Ovary (tissue), 9 donors: ENCODE results near the gene ADGRG1. TPM values are rescaled to one million over a fixed set of nuclear protein-coding genes. Genes with fewer than 3 reads are reported as not detected.

ENCODE experiments used
- DNase-seq, 5 donors: peaks; one replicate each; pipeline ENCODE4 v3.0.0-alpha.2; 2019 to 2020
- H3K27ac ChIP-seq, 2 donors: fragments of 200-600 bp; one replicate each; pipeline versions ENCODE4 v1.5.1 to v1.8.0; 2019 to 2022
- H3K27me3 ChIP-seq: fragments of 200-600 bp; one replicate; pipeline ENCODE4 v1.8.0; 2022
- H3K36me3 ChIP-seq: fragments of 200-600 bp; sonication (generic); one replicate; pipeline ENCODE4 v1.5.1; 2019
- H3K4me1 ChIP-seq: one replicate; pipeline ENCODE4 v1.8.1; 2013; ENCODE audit warnings: mild to moderate bottlenecking, moderate library complexity; ENCODE audit not compliant: insufficient read depth
- H3K4me3 ChIP-seq: fragments of 200-600 bp; sonication (generic); one replicate; pipeline ENCODE4 v1.5.1; 2017
- H3K9me3 ChIP-seq, 2 donors: fragments of 200-600 bp in 1 of 2; sonication (generic) in 1 of 2; one replicate each; pipeline versions ENCODE4 v1.5.1 to v1.8.1; 2013 to 2019; ENCODE audit warnings: mild to moderate bottlenecking in 1 of 2, moderate library complexity in 1 of 2
- EP300 ChIP-seq: sonication (generic); formaldehyde crosslinking; IDR thresholded peaks from one replicate; pipeline ENCODE4 v1.6.1; 2017; ENCODE audit warnings: antibody characterized with exemption
- POLR2A ChIP-seq: fragments of 450-650 bp; IDR thresholded peaks from one replicate; pipeline ENCODE4 v1.6.1; 2017; ENCODE audit warnings: antibody characterized with exemption, mild to moderate bottlenecking, moderate library complexity
- WGBS, 3 donors: extraction: QIAGEN DNeasy Blood & Tissue Kit in 1 of 3; methylation state at CpG; one replicate each; pipeline versions ENCODE4 v1.1.5 to v1.1.7; 2013 to 2017; 5-methylcytosine and 5-hydroxymethylcytosine counted together
- intact Hi-C, 4 donors: fragments of 100-400 bp; cut with DNase I; formaldehyde crosslinking; loops; one replicate each; pipeline versions ENCODE4 v1.11.0 to v1.15.1; 2022 to 2023
- polyA plus RNA-seq, 2 donors: library from polyadenylated mRNA; stranded (reverse); fragments of 200-250 nt in 1 of 2; fragments of 350-450 nt in 1 of 2; fragmentation: Illumina TruSeq in 1 of 2; extraction: RNeasy Lipid Tissue Mini Kit (QIAGEN cat#74804) in 1 of 2; gene quantifications; one replicate each; pipeline ENCODE4 v1.2.3, GENCODE V29; 2013 to 2014
- total RNA-seq, 7 donors: library from RNA; depleted of rRNA in 2 of 7; stranded (reverse); fragments of >200 nt in 2 of 7; fragmentation: NEBNext Ultra II Directional in 3 of 7; extraction: Animal tissue kit (Norgen Biotek cat#: 25700) in 3 of 7; gene quantifications; one replicate each; pipeline versions ENCODE4 v1.1.0 to v1.2.4, GENCODE V29; 2016 to 2023
- TF ChIP-seq, protein P1 (sequence below), 3 donors: fragments of 450-650 bp in 2 of 3; fragments of 200-600 bp in 1 of 3; IDR thresholded peaks; one replicate each; pipeline versions ENCODE4 v1.5.1 to v1.8.0; 2016 to 2022; ENCODE audit warnings: antibody characterized with exemption in 3 of 3, mild to moderate bottlenecking in 1 of 3
- donor health status: DM: no; HTN: no; CAD: no; lungs with moderate emphysema.
- donor health status: DM: no; HTN: no; CAD: no.
- donor health status: Bipolar disorder and iron deficiency.
- donor health status: DM: yes; HTN: yes; CAD: no.
- donor health status: DM: no; HTN: no; CAD: no.
- donor health status: DM: yes; HTN: yes; CAD: no.

ADGRG1 gene
- total and polyA plus RNA-seq, 9 donors = 6.2 to 54.0 (median 9.1) TPM

DNA sequence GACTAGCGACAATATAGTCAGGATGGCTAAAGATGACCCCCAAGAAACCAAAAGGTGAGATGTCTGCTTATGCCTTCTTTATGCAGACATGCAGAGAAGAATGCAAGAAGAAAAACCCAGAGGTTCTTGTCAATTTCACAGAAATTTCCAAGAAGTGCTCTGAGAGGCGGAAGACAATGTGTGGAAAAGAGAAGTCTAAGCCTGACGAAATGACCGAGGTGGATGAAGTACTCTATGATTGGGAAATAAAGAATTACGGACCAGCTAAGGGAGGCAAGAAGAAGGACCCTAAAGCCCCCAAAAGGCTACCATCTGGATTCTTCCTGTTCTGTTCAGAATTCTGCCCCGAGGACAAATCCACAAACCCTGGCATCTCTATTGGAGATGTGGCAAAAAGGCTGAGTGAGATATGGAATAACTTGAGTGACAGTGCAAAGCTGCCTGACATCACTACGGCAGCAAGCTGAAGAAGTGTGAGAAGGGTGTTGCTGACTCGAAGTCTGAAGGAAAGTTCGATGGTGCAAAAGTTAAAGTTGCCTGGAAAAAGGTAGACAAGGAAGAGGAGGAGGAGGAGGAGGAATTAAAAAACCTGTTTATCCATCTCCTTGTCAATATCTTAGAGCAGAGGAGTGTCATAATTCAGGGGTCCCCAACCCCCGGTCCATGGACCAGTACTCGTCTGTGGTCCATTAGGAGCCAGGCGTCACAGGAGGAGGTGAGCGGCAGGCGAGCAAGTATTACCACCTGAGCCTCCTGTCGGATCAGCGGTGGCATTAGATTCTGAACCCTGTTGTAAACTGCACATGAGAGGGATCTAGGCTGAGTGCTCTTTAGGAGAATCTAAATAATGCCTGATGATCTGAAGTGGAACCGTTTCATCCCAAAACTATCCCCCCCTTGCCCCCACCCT is 25.1 kb upstream of the ADGRG1 start:
- 72 to 75% (median 74%) methylated on average over 17 of the region's 17 CpGs for WGBS, 3 donors
- Histone ChIP-seq H3K4me1 (peaks cover 2% of the 10 kb centered on the region), H3K27me3 (no peaks in the 10 kb centered on the region), H3K4me3 (no peak overlapping the region), H3K36me3 (no peaks in the 10 kb centered on the region), H3K27ac (no peak overlapping the region), H3K9me3 (no peaks in the 10 kb centered on the region)
- DNase-seq = no peak
- intact Hi-C loops = no loop called here
- TF ChIP-seq EP300 = no peak
- TF ChIP-seq, protein P1, sequence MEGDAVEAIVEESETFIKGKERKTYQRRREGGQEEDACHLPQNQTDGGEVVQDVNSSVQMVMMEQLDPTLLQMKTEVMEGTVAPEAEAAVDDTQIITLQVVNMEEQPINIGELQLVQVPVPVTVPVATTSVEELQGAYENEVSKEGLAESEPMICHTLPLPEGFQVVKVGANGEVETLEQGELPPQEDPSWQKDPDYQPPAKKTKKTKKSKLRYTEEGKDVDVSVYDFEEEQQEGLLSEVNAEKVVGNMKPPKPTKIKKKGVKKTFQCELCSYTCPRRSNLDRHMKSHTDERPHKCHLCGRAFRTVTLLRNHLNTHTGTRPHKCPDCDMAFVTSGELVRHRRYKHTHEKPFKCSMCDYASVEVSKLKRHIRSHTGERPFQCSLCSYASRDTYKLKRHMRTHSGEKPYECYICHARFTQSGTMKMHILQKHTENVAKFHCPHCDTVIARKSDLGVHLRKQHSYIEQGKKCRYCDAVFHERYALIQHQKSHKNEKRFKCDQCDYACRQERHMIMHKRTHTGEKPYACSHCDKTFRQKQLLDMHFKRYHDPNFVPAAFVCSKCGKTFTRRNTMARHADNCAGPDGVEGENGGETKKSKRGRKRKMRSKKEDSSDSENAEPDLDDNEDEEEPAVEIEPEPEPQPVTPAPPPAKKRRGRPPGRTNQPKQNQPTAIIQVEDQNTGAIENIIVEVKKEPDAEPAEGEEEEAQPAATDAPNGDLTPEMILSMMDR (IDR thresholded peaks at IDR 0.05) = no peak

DNA sequence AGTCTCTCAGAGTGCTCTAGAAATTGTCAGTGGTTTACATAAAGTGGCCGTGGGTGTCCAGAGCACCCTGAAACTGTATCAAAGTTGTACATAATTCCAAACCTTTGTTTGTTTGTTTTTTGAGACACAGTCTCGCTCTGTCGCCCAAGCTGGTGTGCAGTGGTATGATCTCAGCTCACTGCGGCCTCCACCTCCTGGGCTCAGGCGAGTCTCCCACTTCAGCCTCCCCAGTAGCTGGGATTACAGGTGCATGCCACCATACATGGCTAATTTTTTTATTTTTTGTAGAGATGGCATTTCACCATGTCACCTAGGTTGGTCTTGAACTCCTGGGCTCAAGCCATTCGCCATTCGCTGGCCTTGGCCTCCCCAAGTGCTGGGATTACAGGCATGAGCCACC is 24.3 kb upstream of the ADGRG1 start:
- intact Hi-C loops = no loop called here
- H3K27me3 ChIP-seq = no peaks in the 10 kb centered on the region
- no peak for DNase-seq

DNA sequence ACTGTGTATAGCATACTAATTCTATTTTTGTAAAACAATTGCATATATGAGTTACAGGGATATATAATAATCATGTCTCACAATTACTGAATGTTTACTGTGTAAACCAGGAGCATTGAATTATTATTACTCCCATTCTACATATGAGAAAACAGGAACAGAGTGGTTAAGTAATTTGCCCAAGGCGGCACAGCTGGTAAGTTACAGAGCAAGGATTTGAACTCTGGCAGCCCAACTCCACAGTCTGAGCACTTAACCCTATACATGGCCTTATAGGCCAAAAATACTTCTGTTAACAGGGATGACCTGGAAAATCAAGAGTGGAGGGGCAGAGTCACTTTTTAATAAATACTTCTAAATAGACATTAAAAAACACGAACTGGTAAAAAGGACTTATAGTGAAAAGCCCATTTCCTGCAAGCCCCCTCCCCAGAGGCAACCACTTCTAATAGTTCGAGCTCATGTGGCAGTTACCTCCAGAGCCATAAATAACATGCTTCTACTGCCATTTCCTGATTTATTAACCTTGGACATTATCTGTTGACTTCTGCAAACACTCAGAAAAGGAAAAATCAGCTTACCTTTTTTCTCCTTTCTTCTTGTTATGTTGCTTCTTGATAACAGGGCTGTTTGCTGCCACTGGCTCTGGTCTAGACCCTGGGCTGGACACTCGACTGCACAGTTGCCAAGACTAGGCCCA is 22.1 kb upstream of the ADGRG1 start:
- no peaks in the 10 kb centered on the region for H3K27me3 ChIP-seq
- no peaks in the 10 kb centered on the region for H3K36me3 ChIP-seq
- H3K4me3 ChIP-seq = no peak overlapping the region
- intact Hi-C loops = no loop called here
- H3K4me1 ChIP-seq = peaks cover 6% of the 10 kb centered on the region
- no peak overlapping the region for H3K27ac ChIP-seq
- WGBS, 3 donors = 73 to 87% (median 77%) methylated on average over 4 of the region's 4 CpGs
- no peaks in the 10 kb centered on the region for H3K9me3 ChIP-seq
- DNase-seq = no peak
- TF ChIP-seq EP300 (no peak), POLR2A (no peak)
- TF ChIP-seq, protein P1 (IDR thresholded peaks at IDR 0.05) = no peak

More for the DNA sequence above, 24.3 kb upstream of the ADGRG1 start:
- Histone ChIP-seq H3K9me3 (no peaks in the 10 kb centered on the region), H3K4me3 (no peak overlapping the region), H3K27ac (no peak overlapping the region), H3K4me1 (peaks cover 2% of the 10 kb centered on the region), H3K36me3 (no peaks in the 10 kb centered on the region)
- TF ChIP-seq POLR2A (no peak), EP300 (no peak)
- TF ChIP-seq, protein P1 (IDR thresholded peaks at IDR 0.05) = no peak
- WGBS, 3 donors = 89 to 93% (median 92%) methylated on average over 7 of the region's 7 CpGs

DNA sequence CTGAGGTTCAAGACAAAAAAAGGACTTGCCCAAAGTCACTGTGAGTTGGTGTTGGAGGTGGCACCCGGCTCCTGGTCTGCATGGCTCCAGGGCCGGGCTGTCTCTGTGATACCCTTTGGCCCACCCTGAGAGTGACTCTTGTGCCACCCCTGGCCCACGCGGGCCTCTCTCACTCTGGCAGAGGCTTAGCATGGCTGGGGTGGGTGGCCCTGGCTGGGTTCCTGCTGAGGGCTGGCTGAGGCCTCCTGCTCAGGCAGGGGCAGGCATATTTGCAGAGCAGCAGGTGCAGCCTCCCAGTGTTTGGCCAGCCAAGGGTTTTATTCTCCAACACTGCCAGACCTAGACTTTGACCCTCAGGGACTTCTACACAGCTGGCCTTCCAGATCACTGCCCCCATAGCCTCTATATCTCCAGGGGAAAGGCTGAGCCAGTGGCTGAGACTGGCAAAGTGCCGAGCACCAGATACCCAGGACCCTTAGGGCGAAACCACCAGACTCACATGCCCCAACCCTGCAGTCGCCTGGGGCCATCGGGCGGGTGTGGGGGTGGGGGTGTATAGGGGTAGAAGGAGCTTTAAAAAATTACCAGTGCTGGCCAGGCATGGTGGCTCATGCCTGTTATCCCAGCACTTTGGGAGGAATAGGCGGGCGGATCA is 21.5 kb upstream of the ADGRG1 start:
- no peaks in the 10 kb centered on the region for H3K36me3 ChIP-seq
- no peak overlapping the region for H3K27ac ChIP-seq
- 72 to 77% (median 75%) methylated on average over 11 of the region's 11 CpGs for WGBS, 3 donors
- H3K27me3 ChIP-seq = no peaks in the 10 kb centered on the region
- peaks cover 6% of the 10 kb centered on the region for H3K4me1 ChIP-seq
- intact Hi-C loops = no loop called here
- no peaks in the 10 kb centered on the region for H3K9me3 ChIP-seq
- DNase-seq = no peak
- H3K4me3 ChIP-seq = no peak overlapping the region
- TF ChIP-seq, protein P1 (IDR thresholded peaks at IDR 0.05) = no peak
- no peak for TF ChIP-seq POLR2A
- no peak for TF ChIP-seq EP300
